Measurements from ENCODE around the gene ENOPH1.

ENOPH1 gene

DNA sequence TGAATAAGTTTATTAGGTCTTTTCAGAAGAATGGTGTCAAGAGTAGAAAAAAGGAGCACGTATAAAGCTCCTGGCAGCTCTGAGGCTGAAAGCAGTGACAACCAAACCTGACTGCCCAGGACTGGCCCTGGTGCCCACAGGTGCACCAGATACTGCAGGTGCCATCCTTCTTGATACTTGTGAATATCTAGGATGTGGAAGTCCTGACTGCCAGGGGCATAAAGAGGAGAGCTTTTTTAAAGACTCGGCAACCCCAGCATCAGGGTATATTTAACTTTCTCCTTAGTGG is 70.7 kb downstream of the ENOPH1 start:
- no peaks in the 10 kb centered on the region for H3K9me3 ChIP-seq (ENCODE audit: control insufficient read depth, insufficient read depth, low read depth, low read length)
- 0 out of 2 replicates have a peak, but pooled peaks cover 2% of the 10 kb centered on the region for H3K4me1 ChIP-seq (ENCODE audit: control insufficient read depth, insufficient read depth, low read length)
- TF ChIP-seq ZNF664 (tag by site-specific recombination; IDR thresholded peaks at IDR 0.05), result no peak
- TF ChIP-seq, protein P1, sequence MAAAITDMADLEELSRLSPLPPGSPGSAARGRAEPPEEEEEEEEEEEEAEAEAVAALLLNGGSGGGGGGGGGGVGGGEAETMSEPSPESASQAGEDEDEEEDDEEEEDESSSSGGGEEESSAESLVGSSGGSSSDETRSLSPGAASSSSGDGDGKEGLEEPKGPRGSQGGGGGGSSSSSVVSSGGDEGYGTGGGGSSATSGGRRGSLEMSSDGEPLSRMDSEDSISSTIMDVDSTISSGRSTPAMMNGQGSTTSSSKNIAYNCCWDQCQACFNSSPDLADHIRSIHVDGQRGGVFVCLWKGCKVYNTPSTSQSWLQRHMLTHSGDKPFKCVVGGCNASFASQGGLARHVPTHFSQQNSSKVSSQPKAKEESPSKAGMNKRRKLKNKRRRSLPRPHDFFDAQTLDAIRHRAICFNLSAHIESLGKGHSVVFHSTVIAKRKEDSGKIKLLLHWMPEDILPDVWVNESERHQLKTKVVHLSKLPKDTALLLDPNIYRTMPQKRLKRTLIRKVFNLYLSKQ (tag by site-specific recombination; IDR thresholded peaks at IDR 0.05; ENCODE audit: borderline replicate concordance), result no peak
- no peak for TF ChIP-seq OSR2 (tag by site-specific recombination; IDR thresholded peaks at IDR 0.05)
- no peak for TF ChIP-seq ZNF433 (tag by site-specific recombination; IDR thresholded peaks at IDR 0.05; ENCODE audit: low read depth)
- no peak for TF ChIP-seq WT1 (tag by site-specific recombination; IDR thresholded peaks at IDR 0.05)
- no peak for TF ChIP-seq ZBTB1 (tag by site-specific recombination; IDR thresholded peaks at IDR 0.05)
- TF ChIP-seq ZNF624 (tag by site-specific recombination; IDR thresholded peaks at IDR 0.05), result no peak
- no peak overlapping the region for H3K4me3 ChIP-seq (ENCODE audit: low read depth, low read length)
- H3K27ac ChIP-seq (ENCODE audit: extremely low read depth, low read depth, low read length), result no peak overlapping the region
- H3K36me3 ChIP-seq (ENCODE audit: control insufficient read depth in 2 of 2, insufficient read depth in 1 of 2, low read length in 2 of 2), result no peaks in the 10 kb centered on the region
- ChIA-PET CTCF (interaction anchor here (0.9 kb wide), 1 partner anchor 219 kb away, joined by 3 read pairs; no protein-coding TSS in a partner anchor), POLR2A (no interaction called here)

DNA sequence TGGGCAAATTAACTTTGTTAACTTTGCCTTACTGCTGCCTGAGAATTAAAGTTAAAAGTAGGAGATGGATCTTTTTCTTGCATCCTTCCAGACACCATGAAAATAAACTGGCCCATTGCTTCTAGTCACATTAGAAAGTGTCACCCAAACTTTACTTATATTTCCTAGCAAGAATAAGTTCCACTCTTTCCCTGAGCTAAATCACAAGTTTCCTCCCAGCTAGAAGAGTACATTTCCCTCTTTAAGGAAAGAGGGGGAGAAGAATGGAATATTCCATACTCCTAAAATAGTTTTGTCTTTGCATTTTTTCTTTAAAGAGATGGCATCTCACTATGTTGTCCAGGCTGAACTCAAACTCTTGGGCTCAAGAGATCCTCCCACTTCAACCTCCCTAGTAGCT is 77.6 kb downstream of the ENOPH1 start:
- no peak for TF ChIP-seq ZBTB17 (tag by site-specific recombination; IDR thresholded peaks at IDR 0.05)
- TF ChIP-seq ZNF510 (tag by site-specific recombination; IDR thresholded peaks at IDR 0.05; ENCODE audit: insufficient replicate concordance), result no peak
- TF ChIP-seq ZNF146 (tag by site-specific recombination; IDR thresholded peaks at IDR 0.05), result no peak
- no peak for TF ChIP-seq ZNF274 (IDR thresholded peaks at IDR 0.05; ENCODE audit: low read length)
- TF ChIP-seq ZNF274 (tag by site-specific recombination; IDR thresholded peaks at IDR 0.05; ENCODE audit: borderline replicate concordance), result no peak
- no peak for TF ChIP-seq ZNF76 (tag by site-specific recombination; IDR thresholded peaks at IDR 0.05; ENCODE audit: borderline replicate concordance, low read depth)
- TF ChIP-seq ZNF214 (tag by site-specific recombination; IDR thresholded peaks at IDR 0.05; ENCODE audit: borderline replicate concordance), result no peak
- no peak for TF ChIP-seq ZNF202 (tag by site-specific recombination; IDR thresholded peaks at IDR 0.05; ENCODE audit: borderline replicate concordance)
- TF ChIP-seq ZNF391 (tag by site-specific recombination; IDR thresholded peaks at IDR 0.05; ENCODE audit: borderline replicate concordance, low read depth), result no peak
- no peak for TF ChIP-seq ZBTB8A (tag by site-specific recombination; IDR thresholded peaks at IDR 0.05)
- TF ChIP-seq, protein P2, sequence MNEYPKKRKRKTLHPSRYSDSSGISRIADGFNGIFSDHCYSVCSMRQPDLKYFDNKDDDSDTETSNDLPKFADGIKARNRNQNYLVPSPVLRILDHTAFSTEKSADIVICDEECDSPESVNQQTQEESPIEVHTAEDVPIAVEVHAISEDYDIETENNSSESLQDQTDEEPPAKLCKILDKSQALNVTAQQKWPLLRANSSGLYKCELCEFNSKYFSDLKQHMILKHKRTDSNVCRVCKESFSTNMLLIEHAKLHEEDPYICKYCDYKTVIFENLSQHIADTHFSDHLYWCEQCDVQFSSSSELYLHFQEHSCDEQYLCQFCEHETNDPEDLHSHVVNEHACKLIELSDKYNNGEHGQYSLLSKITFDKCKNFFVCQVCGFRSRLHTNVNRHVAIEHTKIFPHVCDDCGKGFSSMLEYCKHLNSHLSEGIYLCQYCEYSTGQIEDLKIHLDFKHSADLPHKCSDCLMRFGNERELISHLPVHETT (tag by site-specific recombination; IDR thresholded peaks at IDR 0.05), result no peak
- TF ChIP-seq, protein P3, sequence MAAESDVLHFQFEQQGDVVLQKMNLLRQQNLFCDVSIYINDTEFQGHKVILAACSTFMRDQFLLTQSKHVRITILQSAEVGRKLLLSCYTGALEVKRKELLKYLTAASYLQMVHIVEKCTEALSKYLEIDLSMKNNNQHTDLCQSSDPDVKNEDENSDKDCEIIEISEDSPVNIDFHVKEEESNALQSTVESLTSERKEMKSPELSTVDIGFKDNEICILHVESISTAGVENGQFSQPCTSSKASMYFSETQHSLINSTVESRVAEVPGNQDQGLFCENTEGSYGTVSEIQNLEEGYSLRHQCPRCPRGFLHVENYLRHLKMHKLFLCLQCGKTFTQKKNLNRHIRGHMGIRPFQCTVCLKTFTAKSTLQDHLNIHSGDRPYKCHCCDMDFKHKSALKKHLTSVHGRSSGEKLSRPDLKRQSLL (tag by site-specific recombination; IDR thresholded peaks at IDR 0.05), result no peak
- no peak for TF ChIP-seq ZNF529 (tag by site-specific recombination; IDR thresholded peaks at IDR 0.05; ENCODE audit: insufficient replicate concordance)
- TF ChIP-seq, protein P4, sequence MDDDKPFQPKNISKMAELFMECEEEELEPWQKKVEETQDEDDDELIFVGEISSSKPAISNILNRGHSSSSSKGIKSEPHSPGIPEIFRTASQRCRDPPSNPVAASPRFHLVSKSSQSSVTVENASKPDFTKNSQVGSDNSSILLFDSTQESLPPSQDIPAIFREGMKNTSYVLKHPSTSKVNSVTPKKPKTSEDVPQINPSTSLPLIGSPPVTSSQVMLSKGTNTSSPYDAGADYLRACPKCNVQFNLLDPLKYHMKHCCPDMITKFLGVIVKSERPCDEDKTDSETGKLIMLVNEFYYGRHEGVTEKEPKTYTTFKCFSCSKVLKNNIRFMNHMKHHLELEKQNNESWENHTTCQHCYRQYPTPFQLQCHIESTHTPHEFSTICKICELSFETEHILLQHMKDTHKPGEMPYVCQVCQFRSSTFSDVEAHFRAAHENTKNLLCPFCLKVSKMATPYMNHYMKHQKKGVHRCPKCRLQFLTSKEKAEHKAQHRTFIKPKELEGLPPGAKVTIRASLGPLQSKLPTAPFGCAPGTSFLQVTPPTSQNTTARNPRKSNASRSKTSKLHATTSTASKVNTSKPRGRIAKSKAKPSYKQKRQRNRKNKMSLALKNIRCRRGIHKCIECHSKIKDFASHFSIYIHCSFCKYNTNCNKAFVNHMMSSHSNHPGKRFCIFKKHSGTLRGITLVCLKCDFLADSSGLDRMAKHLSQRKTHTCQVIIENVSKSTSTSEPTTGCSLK (tag by site-specific recombination; IDR thresholded peaks at IDR 0.05), result no peak
- no peak for TF ChIP-seq ZNF785 (tag by site-specific recombination; IDR thresholded peaks at IDR 0.05)
- no peak for TF ChIP-seq SP7 (tag by site-specific recombination; IDR thresholded peaks at IDR 0.05)

More for the DNA sequence above, 77.6 kb downstream of the ENOPH1 start:
- Histone ChIP-seq H3K36me3 (ENCODE audit: control insufficient read depth in 2 of 2, insufficient read depth in 1 of 2, low read length in 2 of 2) (no peaks in the 10 kb centered on the region), H3K27ac (ENCODE audit: extremely low read depth, low read depth, low read length) (no peak overlapping the region), H3K4me3 (ENCODE audit: low read depth, low read length) (no peak overlapping the region), H3K9me3 (ENCODE audit: control insufficient read depth, insufficient read depth, low read depth, low read length) (no peaks in the 10 kb centered on the region), H3K4me1 (ENCODE audit: control insufficient read depth, insufficient read depth, low read length) (no peaks in the 10 kb centered on the region)
- POLR2A ChIA-PET, result no interaction called here
- CTCF ChIA-PET, result interaction anchor here (1.0 kb wide), 1 partner anchor 46 kb away, joined by 4 read pairs; no protein-coding TSS in a partner anchor

Data from HEK293 (cell line).